Esophagus squamous epithelium (tissue), 5 donors: ENCODE measurements around the gene MORN1. TPM values are rescaled to one million over a fixed set of nuclear protein-coding genes. Genes with fewer than 3 reads are reported as not detected.

Experiments
- DNase-seq: peaks from one replicate; lab custom pipeline; 2025; lab: John Stamatoyannopoulos, UW
- H3K27ac ChIP-seq, 4 donors: fragments of 200-600 bp; sonication (generic); one replicate each; pipeline ENCODE4 v1.5.1; 2016 to 2019; ENCODE audit warnings: mild to moderate bottlenecking in 1 of 4
- H3K27me3 ChIP-seq, 4 donors: fragments of 200-600 bp; sonication (generic); 1 replicate in 3 of 4; 2 replicates in 1 of 4; pipeline versions ENCODE4 v1.5.1 to v1.6.0; 2017 to 2021; ENCODE audit warnings: antibody characterized with exemption in 1 of 4
- H3K36me3 ChIP-seq, 3 donors: fragments of 200-600 bp; sonication (generic); one replicate each; pipeline ENCODE4 v1.5.1; 2016 to 2019
- H3K4me1 ChIP-seq, 3 donors: fragments of 200-600 bp; sonication (generic); one replicate each; pipeline ENCODE4 v1.5.1; 2017 to 2019
- H3K4me3 ChIP-seq, 4 donors: fragments of 200-600 bp; sonication (generic); 1 replicate in 3 of 4; 2 replicates in 1 of 4; pipeline ENCODE4 v1.5.1; 2016 to 2019; ENCODE audit warnings: mild to moderate bottlenecking in 2 of 4, moderate library complexity in 1 of 4
- H3K9me3 ChIP-seq, 3 donors: fragments of 200-600 bp; sonication (generic); one replicate each; pipeline ENCODE4 v1.5.1; 2016 to 2019
- CTCF ChIP-seq, 6 experiments: fragments of 450-650 bp in 4 of 6; fragments of 200-600 bp in 2 of 6; sonication (generic) in 2 of 6; IDR thresholded peaks; one replicate each; pipeline ENCODE4 v1.5.1; 2016 to 2019; ENCODE audit warnings: antibody characterized with exemption in 6 of 6, mild to moderate bottlenecking in 4 of 6, moderate library complexity in 4 of 6
- POLR2A ChIP-seq, 4 donors: fragments of 450-650 bp; IDR thresholded peaks; one replicate each; pipeline ENCODE4 v1.6.1; 2017; ENCODE audit warnings: antibody characterized with exemption in 4 of 4, mild to moderate bottlenecking in 4 of 4, moderate library complexity in 3 of 4
- WGBS, 2 donors: methylation state at CpG; one replicate each; pipeline ENCODE4 v1.1.5; 2018; 5-methylcytosine and 5-hydroxymethylcytosine counted together
- intact Hi-C: fragments of 100-400 bp; cut with DNase I; formaldehyde crosslinking; loops from one replicate; pipeline ENCODE4 v1.15.0; 2022
- total RNA-seq, 4 donors: library from RNA; depleted of rRNA; stranded (reverse); fragments of >200 nt; gene quantifications; one replicate each; pipeline ENCODE4 v1.1.0, GENCODE V29; 2016
- donor health status: DM: yes; HTN: yes; CAD: no.

The MORN1 gene
- total RNA-seq, 4 donors from 2014 or later = 6.7 to 10.8 (median 7.0) TPM

- Histone ChIP-seq H3K9me3 (no peaks in the 10 kb centered on the region), H3K4me1 (peaks cover 0 to 28% (median 0%) of the 10 kb centered on the region in 3 donors), H3K27me3 (no peaks in the 10 kb centered on the region), H3K27ac (peak overlapping the region in 1 of 4 donors; percentile 29), H3K4me3 (no peak overlapping the region), H3K36me3 (peaks cover 29 to 100% (median 61%) of the 10 kb centered on the region in 3 donors)
- 61 to 67% methylated on average over 11 to 16 of the region's 29 CpGs for WGBS, 2 donors
- no peak for DNase-seq
- TF ChIP-seq CTCF (IDR thresholded peaks at IDR 0.05) (no peak), POLR2A (IDR thresholded peaks at IDR 0.05) (no peak)
- intact Hi-C loops = no loop called here
Measured at GRCh38 chr1:2404142-2404889, 13.0 kb upstream of the MORN1 start.

- no peak for DNase-seq
- peaks cover 32 to 100% (median 55%) of the 10 kb centered on the region in 3 donors for H3K36me3 ChIP-seq
- H3K4me1 ChIP-seq = peaks cover 0 to 38% (median under 1%) of the 10 kb centered on the region in 3 donors
- no peaks in the 10 kb centered on the region for H3K27me3 ChIP-seq
- intact Hi-C loops = no loop called here
- 60 to 70% methylated on average over 15 to 17 of the region's 19 CpGs for WGBS, 2 donors
- TF ChIP-seq POLR2A (IDR thresholded peaks at IDR 0.05) = no peak
- no peak for TF ChIP-seq CTCF (IDR thresholded peaks at IDR 0.05)
- no peaks in the 10 kb centered on the region for H3K9me3 ChIP-seq
- H3K27ac ChIP-seq = no peak overlapping the region
- H3K4me3 ChIP-seq = no peak overlapping the region
Measured at GRCh38 chr1:2403273-2403672, 11.9 kb upstream of the MORN1 start.

- 97% methylated on average over 11 to 13 of the region's 23 CpGs for whole genome bisulfite sequencing, 2 donors
- no peak for DNase-seq
- H3K36me3 ChIP-seq = peaks cover 32 to 100% (median 60%) of the 10 kb centered on the region in 3 donors
Measured at GRCh38 chr1:2402420-2402819, 11.1 kb upstream of the MORN1 start.

GRCh38 chr1:2400950-2401649 lies 9.7 kb upstream of the MORN1 start:
- Histone ChIP-seq H3K27ac (no peak overlapping the region), H3K27me3 (no peaks in the 10 kb centered on the region), H3K4me3 (no peak overlapping the region), H3K9me3 (no peaks in the 10 kb centered on the region), H3K36me3 (peaks cover 32 to 100% (median 69%) of the 10 kb centered on the region in 3 donors), H3K4me1 (peaks cover 0 to 60% (median 10%) of the 10 kb centered on the region in 3 donors)
- no peak for TF ChIP-seq CTCF (IDR thresholded peaks at IDR 0.05)
- TF ChIP-seq POLR2A (IDR thresholded peaks at IDR 0.05) = no peak
- intact Hi-C loops = no loop called here
- DNase-seq = no peak
- 77 to 85% methylated on average over 7 to 13 of the region's 14 CpGs for WGBS, 2 donors

More at GRCh38 chr1:2402420-2402819, 11.1 kb upstream of the MORN1 start:
- Histone ChIP-seq H3K4me1 (peaks cover 0 to 47% (median 5%) of the 10 kb centered on the region in 3 donors), H3K4me3 (no peak overlapping the region), H3K27me3 (no peaks in the 10 kb centered on the region), H3K27ac (no peak overlapping the region), H3K9me3 (no peaks in the 10 kb centered on the region)
- intact Hi-C loops = no loop called here
- TF ChIP-seq POLR2A (IDR thresholded peaks at IDR 0.05) (no peak), CTCF (IDR thresholded peaks at IDR 0.05) (no peak)

GRCh38 chr1:2400576-2400909 lies 9.2 kb upstream of the MORN1 start:
- 73 to 80% methylated on average over 10 of the region's 10 CpGs for WGBS, 2 donors

More at GRCh38 chr1:2400576-2400909, 9.2 kb upstream of the MORN1 start:
- intact Hi-C loops = no loop called here
- Histone ChIP-seq H3K27me3 (no peaks in the 10 kb centered on the region), H3K9me3 (no peaks in the 10 kb centered on the region), H3K36me3 (peaks cover 32 to 100% (median 71%) of the 10 kb centered on the region in 3 donors), H3K27ac (no peak overlapping the region), H3K4me3 (no peak overlapping the region), H3K4me1 (peaks cover 0 to 66% (median 10%) of the 10 kb centered on the region in 3 donors)
- no peak for DNase-seq
- TF ChIP-seq POLR2A (IDR thresholded peaks at IDR 0.05) (no peak), CTCF (IDR thresholded peaks at IDR 0.05) (no peak)
